ENCODE results near the gene PCDH1. TPM values are rescaled to one million over a fixed set of nuclear protein-coding genes. Genes with fewer than 3 reads are reported as not detected.

PCDH1 gene
- total RNA-seq, 1 experiment from 2014 or later, result 146 TPM

GRCh38 chr5:141825241-141825671 lies 53.0 kb downstream of the PCDH1 start:
- peaks cover 11% of the 10 kb centered on the region for H3K36me3 Mint-ChIP-seq (ENCODE audit: insufficient read depth, unreplicated experiment)
- no peaks in the 10 kb centered on the region for H3K27me3 Mint-ChIP-seq (ENCODE audit: unreplicated experiment)
- intact Hi-C loops (cut with micrococcal nuclease; ENCODE audit: unreplicated experiment), result no loop called here
- no peak overlapping the region for H3K4me3 Mint-ChIP-seq (ENCODE audit: low read depth, unreplicated experiment)
- BruUV-seq (replicated peaks), result no TSS peak
- H3K9me3 Mint-ChIP-seq (ENCODE audit: low read depth, unreplicated experiment), result no peaks in the 10 kb centered on the region
- no peak for TF ChIP-seq CTCF (IDR thresholded peaks at IDR 0.05; ENCODE audit: unreplicated experiment)
- DNase-seq, result no peak
- CTCF ChIA-PET, result interaction anchor here (0.7 to 1.1 kb wide), 2 partner anchors 9 to 53 kb away, joined by 3 to 4 read pairs; partner anchors contain the start of gene PCDH1
- H3K27ac Mint-ChIP-seq (ENCODE audit: unreplicated experiment), result no peak overlapping the region
- peaks cover 18% of the 10 kb centered on the region for H3K4me1 Mint-ChIP-seq (ENCODE audit: low read depth, unreplicated experiment)

GRCh38 chr5:141824717-141825116 lies 53.5 kb downstream of the PCDH1 start:
- Mint-ChIP-seq H3K27me3 (ENCODE audit: unreplicated experiment) (no peaks in the 10 kb centered on the region), H3K4me3 (ENCODE audit: low read depth, unreplicated experiment) (no peak overlapping the region), H3K9me3 (ENCODE audit: low read depth, unreplicated experiment) (no peaks in the 10 kb centered on the region), H3K36me3 (ENCODE audit: insufficient read depth, unreplicated experiment) (peaks cover 16% of the 10 kb centered on the region), H3K27ac (ENCODE audit: unreplicated experiment) (no peak overlapping the region), H3K4me1 (ENCODE audit: low read depth, unreplicated experiment) (peaks cover 18% of the 10 kb centered on the region)
- BruUV-seq (replicated peaks), result no TSS peak
- no peak for DNase-seq
- CTCF ChIA-PET, result interaction anchor here (0.7 kb wide), 1 partner anchor 54 kb away, joined by 4 read pairs; the partner anchor contains the start of gene PCDH1
- no peak for TF ChIP-seq CTCF (IDR thresholded peaks at IDR 0.05; ENCODE audit: unreplicated experiment)
- intact Hi-C loops (cut with micrococcal nuclease; ENCODE audit: unreplicated experiment), result no loop called here

- no peaks in the 10 kb centered on the region for H3K27me3 Mint-ChIP-seq (ENCODE audit: unreplicated experiment)
- H3K9me3 Mint-ChIP-seq (ENCODE audit: low read depth, unreplicated experiment), result no peaks in the 10 kb centered on the region
- peaks cover 18% of the 10 kb centered on the region for H3K4me1 Mint-ChIP-seq (ENCODE audit: low read depth, unreplicated experiment)
- no TSS peak for BruUV-seq (replicated peaks)
- intact Hi-C loops (cut with micrococcal nuclease; ENCODE audit: unreplicated experiment), result no loop called here
- TF ChIP-seq CTCF (IDR thresholded peaks at IDR 0.05; ENCODE audit: unreplicated experiment), result no peak
- H3K4me3 Mint-ChIP-seq (ENCODE audit: low read depth, unreplicated experiment), result no peak overlapping the region
- peaks cover 18% of the 10 kb centered on the region for H3K36me3 Mint-ChIP-seq (ENCODE audit: insufficient read depth, unreplicated experiment)
- DNase-seq, result no peak
- H3K27ac Mint-ChIP-seq (ENCODE audit: unreplicated experiment), result no peak overlapping the region
- CTCF ChIA-PET, result no interaction called here
Observed at GRCh38 chr5:141823056-141823455, 55.2 kb downstream of the PCDH1 start.

- intact Hi-C loops (cut with micrococcal nuclease; ENCODE audit: unreplicated experiment), result no loop called here
- peaks cover 18% of the 10 kb centered on the region for H3K36me3 Mint-ChIP-seq (ENCODE audit: insufficient read depth, unreplicated experiment)
- no peaks in the 10 kb centered on the region for H3K9me3 Mint-ChIP-seq (ENCODE audit: low read depth, unreplicated experiment)
- no peak for DNase-seq
- CTCF ChIA-PET, result interaction anchor here (0.6 kb wide), 1 partner anchor 139 kb away, joined by 5 read pairs; no protein-coding TSS in a partner anchor
- H3K4me3 Mint-ChIP-seq (ENCODE audit: low read depth, unreplicated experiment), result no peak overlapping the region
- no peaks in the 10 kb centered on the region for H3K27me3 Mint-ChIP-seq (ENCODE audit: unreplicated experiment)
- H3K27ac Mint-ChIP-seq (ENCODE audit: unreplicated experiment), result no peak overlapping the region
- H3K4me1 Mint-ChIP-seq (ENCODE audit: low read depth, unreplicated experiment), result peaks cover 18% of the 10 kb centered on the region
- BruUV-seq (replicated peaks), result no TSS peak
- TF ChIP-seq CTCF (IDR thresholded peaks at IDR 0.05; ENCODE audit: unreplicated experiment), result no peak
Observed at GRCh38 chr5:141822144-141822543, 56.1 kb downstream of the PCDH1 start.

All from Calu3 (cell line).